Esophagus mucosa (tissue), 1 donor: ENCODE measurements around the gene SHQ1. TPM values are rescaled to one million over a fixed set of nuclear protein-coding genes. Genes with fewer than 3 reads are reported as not detected.
A peak's percentile ranks its signal among the peaks of the same experiment; 100 is the strongest.
"Not testable (repeated sequence)": the region's sequence is repeated elsewhere in the genome, so short reads cannot be mapped to it uniquely, and the experiment has no call there.

ENCODE experiments used
- ATAC-seq: fragments of 200-7000 bp; cut with Tn5 transposase; one replicate; pipeline ENCODE4 v1.9.1; 2020
- total RNA-seq: library from RNA; stranded (reverse); gene quantifications from one replicate; pipeline ENCODE4 v1.2.4, GENCODE V29; 2023
- donor health status: DM: yes; HTN: yes; CAD: no.

Gene SHQ1
- total RNA-seq, 1 donor from 2014 or later, result 16.7 TPM

DNA sequence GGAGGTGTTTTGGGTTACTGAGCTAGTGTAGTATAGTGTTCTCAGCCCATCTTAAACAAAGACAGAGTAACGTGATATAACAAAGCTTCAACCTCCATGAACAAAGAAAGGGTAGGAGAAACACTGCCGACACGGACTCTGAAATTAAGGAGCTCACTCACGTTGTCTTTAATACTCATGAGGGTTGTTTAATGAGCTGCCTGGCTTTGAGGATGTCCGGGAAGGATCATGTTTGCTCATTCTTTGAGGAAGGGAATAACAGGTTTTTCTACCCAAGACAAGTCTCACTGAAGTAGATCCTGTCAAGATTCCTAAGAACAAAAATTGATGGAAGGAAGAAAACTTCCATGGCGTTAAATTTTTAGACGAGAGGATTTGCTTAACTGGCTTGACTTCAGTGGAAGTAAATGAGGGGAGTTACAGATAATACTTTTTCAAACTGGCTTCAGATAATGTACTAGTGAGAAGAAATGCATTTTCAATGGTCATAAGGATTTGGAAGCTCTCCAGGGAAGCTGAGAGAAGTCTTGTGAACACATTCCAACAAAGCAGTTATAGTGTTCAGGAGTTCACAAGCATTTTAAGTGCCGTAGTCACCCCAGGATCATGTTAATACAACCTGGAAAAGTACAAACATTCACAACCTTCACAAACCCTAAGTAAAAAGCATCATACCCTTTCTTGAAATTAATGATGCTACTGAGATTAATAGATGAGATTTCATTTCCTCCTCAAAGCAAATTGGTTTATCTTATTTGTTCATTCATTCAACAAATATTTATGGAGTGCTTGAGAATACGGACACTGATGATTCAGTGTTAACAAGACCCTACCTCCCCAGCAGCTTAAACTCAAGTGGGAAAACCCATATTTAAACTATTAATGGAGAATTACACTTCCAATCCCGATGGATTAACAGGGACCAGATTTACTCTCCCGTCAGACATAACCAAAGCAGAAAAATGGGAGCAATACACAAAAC, 101.5 kb downstream of the SHQ1 start:
- peak; percentile 67 for ATAC-seq

DNA sequence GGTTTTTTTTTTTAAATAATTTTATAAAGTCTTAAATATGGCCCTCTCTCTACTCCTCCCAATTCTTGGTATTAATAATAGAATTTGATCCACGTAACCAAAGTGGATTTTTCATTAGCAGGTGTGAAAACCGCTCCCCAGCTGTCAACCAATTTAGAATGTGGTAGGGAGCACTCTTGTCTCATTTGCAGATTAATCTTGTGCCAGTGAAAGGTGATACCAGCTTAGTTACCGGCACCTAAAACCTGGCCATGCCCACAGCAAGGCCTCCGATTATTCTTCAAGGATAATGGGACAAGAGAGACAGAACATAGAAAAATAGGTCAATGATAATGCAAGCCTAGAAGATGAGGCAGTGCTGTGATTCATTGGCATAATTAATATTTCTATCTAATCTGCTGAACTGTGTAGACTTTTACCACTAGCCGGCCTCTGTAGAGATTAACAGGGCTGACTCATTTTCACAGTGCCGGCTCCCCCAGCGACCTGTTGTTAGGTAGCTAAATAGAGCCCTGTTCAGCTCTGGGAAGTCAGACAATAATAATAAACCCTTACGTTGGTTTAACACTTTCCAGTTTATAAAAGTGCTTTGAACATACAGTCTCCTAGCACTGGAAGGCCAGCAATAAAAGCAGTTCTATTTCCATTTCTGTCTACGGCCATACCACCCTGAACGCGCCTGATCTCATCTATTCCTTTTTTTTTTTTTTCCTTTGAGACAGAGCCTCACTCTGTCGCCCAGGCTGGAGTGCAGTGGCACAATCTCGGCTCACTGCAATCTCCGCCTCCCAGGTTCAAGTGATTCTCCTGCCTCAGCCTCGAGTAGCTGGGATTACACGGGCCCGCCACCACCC, 102.9 kb downstream of the SHQ1 start:
- peak; percentile 85 for ATAC-seq

DNA sequence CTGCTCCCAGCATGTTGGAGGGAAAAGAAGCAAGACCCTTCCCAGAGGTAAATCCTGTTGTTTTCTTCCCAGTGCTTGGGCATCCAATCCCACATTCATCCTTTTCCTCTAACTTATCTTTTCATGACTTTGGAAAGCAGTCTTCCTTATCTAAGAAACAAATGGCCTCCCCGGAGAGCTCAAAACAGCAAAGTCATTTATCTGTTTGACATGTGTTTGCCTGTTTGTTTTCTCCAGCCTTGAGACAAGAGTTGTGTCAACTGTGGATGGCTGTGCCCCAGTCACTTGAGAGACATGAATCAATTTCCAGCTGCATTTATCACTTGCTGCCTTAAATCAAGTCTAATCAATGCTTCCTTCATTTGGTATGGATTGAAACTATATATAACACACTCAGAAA, 103.9 kb downstream of the SHQ1 start:
- no peak for ATAC-seq

DNA sequence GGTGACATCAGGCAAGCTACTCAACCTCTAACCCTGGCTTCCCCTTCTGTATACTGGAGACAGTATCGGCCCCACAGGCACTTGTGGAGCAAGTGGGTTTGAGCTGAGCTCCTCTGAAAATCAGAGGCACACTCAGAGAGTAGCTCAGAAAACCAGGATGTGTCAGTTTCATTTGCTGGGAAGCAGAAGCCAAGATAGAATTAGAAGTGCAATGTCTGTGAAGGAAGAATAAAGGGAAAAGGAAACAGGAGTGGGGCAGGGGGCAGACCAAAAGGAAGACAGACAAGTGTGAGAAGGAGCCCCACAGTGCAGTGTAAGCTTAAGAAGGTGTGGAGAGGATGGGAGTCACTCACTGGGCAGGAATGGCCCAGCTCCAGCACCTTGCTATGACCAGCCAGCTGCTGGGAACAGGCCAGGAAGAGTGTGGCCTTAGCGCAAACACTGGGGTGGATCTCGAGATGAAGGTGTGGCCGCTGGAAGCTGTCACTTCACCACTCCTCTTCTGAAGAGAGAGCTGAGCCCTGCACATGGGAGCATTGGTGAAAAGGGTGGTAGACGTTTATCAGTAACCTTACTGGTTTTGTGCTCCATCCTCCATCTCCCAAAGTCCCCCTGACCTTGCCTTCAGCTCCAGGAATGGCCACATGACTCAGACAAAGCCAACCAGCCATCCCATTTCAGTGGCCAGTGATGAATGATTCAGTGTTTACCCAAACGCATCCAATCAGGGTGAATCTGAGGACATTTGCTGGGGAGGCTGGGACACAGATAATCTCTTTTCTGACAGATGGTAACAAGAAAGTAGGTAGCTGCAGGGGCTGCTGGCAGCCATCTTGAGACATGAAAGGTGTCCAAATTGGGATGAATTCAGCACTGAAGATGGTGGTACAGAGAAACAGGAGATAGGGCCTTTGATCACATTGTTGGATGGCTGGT, 108.4 kb downstream of the SHQ1 start:
- ATAC-seq, result peak; percentile 67

DNA sequence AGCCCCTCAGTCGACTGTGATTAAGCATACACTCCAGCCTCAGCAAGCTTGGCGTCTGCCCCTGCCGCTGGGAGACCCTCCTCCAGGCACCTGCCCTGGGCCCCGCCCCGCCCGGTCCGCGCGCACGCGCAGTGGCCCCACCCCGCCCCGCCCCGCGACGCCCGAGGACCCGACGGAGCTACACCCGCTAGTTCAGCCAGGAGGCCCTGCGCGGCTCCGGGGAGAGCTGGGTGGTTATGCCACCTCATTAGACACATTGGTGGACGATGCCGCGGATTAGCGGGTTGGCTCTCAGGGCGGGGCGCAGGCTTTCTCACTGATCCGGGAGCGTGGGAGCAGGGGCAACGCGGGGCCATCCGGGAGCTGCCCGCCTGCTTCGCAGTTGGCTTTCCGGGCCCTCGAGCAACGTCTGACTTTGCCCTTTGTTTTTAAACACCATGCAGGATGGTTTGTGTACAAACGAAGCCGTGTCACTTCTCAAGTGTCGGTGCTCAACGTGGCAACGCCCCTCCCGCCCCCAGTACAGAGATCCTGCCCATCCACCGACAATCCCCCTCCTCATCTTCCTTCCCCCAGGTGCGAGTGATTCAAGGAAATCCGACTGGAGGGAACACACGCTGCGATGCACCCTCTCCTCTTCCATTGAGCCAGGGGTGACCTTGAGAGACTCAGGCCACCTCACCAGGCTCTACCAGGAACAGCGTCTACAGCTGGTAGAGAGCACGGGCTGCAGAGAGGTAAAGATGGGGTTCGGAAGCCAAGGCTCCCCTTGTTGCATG, 109.3 kb downstream of the SHQ1 start:
- ATAC-seq, result peak; percentile 82

DNA sequence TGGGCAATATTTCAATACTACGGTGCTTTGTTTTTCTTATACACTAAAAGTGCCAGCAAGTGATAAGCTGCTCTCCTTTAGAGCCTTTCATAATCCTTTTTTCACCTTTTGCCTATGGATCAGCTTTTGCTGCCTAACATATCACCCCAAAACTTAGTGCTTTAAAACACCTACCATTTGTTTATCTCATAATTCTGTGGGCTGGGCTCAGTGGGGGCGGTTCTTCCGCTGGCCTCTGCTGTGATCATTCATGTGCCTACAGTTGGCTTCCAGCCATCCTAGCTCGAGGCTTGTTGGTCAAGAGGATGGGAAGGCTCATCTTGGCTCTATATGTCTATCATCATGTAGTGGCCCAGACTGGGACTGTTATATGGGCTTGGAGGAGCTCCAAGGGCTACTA, 113.2 kb downstream of the SHQ1 start:
- ATAC-seq, result not testable (repeated sequence)

DNA sequence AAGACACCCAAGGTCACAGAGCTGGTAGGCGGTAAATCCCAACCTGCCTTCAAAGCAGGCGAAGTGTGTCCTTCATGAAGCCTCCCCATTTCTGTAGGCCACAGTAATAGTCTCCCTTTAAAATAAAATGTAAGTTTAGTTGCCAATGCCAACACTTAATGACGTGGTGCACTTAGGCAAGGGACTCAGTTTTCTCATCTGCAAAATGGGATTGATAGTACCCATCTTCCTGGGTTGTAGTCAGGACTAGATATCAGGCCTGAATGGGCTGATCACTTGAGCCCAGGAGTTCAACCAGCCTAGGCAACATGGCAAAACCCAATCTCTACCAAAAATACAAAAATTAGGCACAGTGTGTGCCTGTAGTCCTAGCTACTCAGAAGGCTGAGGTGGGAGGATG, 114.6 kb downstream of the SHQ1 start:
- ATAC-seq, result no peak

DNA sequence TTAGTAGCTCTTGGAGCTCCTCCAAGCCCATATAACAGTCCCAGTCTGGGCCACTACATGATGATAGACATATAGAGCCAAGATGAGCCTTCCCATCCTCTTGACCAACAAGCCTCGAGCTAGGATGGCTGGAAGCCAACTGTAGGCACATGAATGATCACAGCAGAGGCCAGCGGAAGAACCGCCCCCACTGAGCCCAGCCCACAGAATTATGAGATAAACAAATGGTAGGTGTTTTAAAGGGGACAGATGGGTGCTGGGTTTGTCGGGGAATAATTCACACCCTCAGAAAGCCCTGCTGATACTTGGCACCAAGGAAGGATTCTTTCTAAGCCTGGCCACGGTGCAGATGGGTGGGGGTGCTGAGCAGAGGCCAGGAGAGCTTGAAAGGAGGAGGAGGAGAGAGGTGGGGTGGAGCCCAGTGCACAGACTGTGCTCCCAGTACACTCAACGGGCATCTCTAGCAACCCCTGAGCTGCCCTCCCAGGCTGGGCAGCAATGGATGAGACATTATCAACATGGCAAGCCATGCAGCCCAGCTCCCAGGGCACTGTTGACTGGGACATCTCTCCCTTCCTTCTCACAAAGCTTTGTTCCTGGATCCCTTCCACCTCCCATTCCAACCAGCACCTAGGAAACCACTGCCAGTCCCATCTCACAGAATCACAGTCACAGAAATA, 115.4 kb downstream of the SHQ1 start:
- not testable (repeated sequence) for ATAC-seq

DNA sequence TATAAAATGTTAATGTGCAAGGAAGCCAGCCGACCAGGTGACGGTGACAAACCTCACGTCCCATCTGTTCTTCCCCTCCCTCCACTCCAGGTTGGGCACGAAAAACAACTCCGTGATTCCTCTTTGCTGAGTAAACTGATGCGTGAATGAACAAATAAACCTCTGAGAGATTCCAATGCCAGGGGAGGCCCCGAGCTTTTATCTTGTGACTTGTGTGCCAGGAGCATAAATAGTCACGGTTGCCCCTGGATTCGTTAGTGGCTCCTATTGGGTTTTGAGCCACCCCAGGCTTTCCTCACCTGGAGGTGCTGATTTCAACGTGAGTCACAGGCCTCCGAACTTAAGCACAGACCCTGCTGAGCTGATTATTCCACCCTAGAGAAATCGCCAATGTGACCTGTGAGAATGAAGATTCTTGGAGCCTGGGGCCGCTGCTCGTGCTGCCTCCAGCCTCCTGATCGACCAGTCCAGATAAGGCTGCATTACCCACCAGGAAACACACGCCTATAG, 119.2 kb downstream of the SHQ1 start:
- ATAC-seq, result no peak

DNA sequence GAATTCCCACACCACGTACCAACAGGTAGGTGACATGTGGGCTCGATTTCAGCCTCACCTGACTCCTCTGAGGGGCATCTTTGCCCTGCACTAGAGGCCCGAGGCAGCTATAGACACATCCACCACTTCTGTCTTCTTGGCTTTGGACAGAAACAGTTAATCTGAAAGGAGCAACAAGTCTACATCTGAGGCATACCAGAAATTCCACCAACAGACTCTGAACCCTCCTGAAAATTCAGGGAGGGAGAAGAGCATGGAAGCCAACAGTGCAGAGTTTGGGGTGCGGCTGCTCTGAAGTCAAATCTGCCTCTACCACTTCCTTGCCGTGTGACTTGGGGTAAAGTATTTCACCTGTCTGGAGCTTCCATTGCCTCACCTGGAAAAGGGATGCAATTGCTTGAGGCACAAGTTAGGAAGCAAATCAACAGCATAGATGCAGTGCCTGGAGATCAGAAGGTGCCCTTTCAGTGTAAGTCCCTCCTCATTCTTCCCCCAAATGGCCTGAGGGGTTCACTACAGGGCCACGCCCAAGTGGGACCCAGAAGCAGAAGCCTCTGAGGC, 119.8 kb downstream of the SHQ1 start:
- ATAC-seq, result no peak

DNA sequence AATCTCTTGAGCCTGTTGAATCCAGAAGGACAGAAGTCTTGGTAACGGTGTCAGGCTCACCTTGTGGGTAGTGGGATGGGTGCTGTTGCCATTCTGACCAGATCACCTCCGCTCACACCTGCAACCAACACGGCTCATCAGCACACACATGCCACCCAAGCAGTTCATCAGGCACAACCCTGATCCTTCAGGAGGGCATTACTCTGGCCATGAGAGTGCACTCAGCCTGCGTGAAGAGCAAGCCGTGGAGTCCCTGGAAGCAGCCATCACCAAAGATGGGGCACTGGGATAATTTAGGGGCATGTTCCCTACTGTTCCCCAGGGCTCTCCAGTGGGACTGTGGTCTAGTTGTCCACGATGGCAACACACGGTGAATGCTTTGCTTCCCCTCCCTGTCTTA, 120.5 kb downstream of the SHQ1 start:
- no peak for ATAC-seq

DNA sequence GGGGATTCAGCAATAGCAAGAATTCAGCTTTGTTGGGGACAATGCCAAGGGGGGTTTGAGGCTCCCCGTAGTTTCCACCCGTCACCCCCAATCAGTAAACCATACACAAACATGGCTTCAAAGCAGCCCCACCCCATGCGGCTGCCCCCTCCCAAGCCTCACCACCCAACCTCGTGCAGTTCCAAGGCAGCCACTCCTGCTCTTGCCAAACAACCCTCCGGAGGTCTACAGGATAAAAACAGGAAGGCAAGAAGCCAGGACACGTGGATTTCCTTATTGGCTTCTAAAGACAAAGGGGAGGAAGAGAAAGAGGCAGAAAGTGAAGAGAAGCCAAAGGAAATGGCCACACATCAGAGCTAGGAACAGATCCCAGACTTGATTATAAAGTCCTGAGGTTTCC, 121.1 kb downstream of the SHQ1 start:
- no peak for ATAC-seq

DNA sequence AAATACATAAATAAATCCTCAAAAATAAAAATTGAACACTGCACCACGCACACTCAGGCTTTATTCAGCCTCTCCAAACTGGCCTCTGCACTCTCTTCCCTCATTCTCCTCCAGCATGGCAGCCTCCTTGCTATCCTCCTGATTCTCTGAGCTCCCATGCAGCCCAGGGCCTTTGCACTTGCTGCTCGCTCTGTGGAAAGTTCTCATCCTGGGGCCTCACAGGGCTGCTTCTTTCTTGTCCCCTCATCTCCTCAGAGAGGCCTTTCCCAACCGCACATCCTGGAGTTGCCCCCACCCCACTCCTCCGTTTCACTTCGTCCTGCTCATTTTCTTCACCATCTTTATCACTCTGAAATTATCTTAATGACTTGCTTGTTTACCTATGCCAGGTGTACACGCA, 123.0 kb downstream of the SHQ1 start:
- no peak for ATAC-seq

DNA sequence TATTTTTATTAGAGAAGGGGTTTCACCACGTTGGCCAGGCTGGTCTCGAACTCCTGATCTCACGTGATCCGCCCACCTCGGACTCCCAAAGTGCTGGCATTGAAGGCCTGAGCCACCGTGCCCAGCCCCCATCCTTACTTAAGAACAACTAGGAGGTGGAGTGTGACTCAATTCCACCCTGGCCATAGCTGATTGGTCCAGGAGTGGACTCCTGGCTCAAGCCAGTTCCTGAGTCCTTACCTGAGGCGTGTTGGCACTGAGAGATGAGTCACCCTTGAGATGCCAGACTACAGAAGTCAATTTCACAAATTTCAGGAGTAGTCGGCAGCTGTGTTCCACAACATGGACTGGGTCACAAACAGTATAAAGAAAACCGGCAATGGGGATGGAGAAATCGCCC, 124.2 kb downstream of the SHQ1 start:
- ATAC-seq, result peak; percentile 92

DNA sequence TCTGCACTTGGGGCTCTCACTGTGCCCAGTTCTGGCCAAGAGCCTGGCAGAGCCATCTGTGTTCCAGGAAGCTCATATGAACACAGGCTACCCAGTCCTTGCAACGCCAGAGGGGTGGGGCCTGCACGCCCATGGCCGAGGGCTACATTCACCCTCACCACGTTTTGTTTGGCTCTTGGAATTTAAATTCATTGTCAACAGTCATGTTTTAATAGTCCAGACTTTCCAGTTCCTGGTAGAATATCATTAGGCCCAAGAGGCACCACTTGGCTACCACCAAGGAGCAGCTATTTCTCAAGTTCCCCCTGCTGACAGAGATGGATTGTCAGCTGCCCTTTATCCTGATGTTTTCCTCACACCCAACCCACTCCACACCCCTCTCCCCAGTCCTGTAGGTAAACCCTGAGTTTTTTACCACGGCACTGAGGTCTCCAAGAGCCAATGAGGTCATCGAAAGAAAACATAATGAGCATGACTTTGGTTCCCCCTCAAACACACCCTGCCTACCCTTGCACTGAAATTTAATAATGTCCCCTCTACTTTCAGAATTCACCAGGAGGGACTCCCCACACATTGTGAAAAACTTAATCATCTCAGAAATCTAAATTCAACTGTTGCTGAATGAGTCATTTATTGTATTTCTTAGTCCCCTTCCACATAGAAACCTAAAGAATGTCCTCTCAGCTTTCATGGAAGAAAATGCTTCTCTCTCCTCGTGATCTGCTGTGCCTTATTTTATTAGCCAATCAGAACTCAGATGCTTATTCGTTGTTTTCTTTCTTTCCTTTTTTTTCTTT, 125.1 kb downstream of the SHQ1 start:
- ATAC-seq, result peak; percentile 90

DNA sequence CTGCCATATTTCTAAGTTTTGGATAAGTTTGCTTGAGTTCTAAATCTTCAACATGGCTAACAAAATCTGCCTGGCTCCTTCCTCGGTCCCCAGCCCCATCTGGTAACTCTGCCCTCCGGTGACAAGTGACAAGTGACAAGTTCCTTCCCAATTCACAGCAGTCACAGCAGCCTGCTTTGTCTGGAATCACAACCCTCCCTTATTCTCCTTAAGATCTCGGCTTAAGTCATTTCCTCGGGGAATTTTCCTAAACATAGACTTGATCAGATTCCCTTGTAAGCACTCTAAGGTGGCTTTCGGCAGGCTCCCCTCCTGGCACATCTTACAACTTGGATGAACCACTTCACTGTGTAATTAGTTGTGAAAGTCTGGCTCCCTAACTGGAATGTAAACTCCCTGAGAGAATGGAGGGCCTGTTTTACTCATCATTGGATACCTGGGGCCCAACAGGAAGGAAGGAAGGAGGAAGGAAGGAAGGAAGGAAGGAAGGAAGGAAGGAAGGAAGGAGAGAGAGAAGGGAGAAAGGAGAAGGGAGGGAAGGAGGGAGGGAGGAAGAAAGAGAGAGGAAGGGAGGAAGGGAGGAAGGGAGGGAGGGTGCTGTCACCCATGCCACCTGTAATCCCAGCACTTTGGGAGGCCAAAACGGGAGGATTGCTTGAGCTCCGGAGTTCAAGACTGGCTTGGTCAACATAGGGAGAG, 126.4 kb downstream of the SHQ1 start:
- ATAC-seq, result no peak

DNA sequence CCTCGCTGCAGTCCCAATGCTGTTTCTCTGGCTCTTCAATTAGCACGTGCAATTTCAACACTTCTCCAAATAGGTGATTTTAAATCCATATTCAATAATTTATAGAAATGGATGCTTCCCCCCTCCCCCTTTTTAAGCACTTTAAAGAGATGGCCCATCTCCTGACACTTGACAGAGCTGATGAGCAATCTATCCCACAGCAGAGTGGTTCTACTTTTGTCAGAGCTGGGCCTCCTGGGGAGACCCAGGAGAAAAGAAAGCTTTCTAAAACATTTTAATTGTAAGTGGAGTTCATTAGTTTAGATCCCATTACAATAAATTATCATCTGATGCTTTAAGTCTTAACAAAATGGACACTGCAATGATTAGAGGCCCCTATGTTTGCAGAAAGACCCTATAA, 127.7 kb downstream of the SHQ1 start:
- ATAC-seq, result no peak

DNA sequence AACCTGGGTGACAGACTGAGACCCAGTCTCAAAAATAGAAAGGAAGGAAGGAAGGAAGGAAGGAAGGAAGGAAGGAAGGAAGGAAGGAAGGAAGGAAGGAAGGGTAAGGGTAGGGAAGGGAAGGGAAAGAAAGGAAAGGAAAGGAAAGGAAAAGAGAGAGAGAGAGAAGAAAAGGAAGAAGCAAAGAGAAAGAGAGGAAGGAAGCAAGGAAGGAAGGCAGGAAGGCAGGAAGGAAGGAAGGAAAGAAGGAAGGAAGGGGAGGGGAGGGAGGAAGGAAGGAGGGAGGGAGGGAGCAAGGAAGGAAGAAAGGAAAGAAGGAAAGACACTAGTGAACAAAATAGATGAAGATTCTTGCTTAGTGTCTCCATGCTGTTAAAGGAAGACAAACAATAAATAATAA, 129.1 kb downstream of the SHQ1 start:
- no peak for ATAC-seq

DNA sequence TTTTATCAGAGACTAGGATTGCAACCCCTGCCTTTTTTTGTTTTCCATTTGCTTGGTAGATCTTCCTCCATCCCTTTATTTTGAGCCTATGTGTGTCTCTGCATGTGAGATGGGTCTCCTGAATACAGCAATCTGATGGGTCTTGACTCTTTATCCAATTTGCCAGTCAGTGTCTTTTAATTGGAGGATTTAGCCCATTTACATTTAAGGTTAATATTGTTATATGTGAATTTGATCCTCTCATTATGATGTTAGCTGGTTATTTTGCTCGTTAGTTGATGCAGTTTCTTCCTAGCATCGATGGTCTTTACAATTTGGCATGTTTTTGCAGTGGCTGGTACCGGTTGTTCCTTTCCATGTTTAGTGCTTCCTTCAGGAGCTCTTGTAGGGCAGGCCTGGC, 134.1 kb downstream of the SHQ1 start:
- ATAC-seq, result not testable (repeated sequence)
